Activated naive CD8-positive, alpha-beta T cell treated with anti-CD3 and anti-CD28 coated beads, Interleukin-2, amount 50 U/mL, for 16 hours (primary cell): ENCODE results near the gene TFEB.

Experiments used
- DNase-seq: peaks from one replicate; pipeline ENCODE4 v3.0.0-alpha.2; 2020; ENCODE audit warnings: low read depth, low spot score

The TFEB gene

DNA sequence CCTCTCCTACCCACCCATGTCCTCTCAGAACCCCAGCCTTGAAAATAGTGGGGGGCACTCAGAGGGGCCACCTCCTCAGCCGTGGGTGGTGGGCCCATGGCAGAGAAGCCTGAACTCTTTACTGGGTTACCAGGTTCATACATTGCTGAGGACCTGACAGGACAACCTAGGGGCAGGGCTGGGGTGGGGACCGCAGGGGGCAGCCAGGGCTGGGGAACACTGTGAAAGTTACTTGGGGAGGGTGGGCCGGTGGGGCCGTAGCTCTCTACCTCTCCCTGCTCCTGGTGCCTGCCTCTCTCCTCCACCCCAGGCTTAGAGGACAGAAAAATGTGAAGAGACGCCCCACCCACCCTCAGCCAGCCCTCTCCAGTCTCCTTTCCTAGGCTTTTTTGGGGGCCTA, 81.7 kb downstream of the TFEB start:
- no peak for DNase-seq

DNA sequence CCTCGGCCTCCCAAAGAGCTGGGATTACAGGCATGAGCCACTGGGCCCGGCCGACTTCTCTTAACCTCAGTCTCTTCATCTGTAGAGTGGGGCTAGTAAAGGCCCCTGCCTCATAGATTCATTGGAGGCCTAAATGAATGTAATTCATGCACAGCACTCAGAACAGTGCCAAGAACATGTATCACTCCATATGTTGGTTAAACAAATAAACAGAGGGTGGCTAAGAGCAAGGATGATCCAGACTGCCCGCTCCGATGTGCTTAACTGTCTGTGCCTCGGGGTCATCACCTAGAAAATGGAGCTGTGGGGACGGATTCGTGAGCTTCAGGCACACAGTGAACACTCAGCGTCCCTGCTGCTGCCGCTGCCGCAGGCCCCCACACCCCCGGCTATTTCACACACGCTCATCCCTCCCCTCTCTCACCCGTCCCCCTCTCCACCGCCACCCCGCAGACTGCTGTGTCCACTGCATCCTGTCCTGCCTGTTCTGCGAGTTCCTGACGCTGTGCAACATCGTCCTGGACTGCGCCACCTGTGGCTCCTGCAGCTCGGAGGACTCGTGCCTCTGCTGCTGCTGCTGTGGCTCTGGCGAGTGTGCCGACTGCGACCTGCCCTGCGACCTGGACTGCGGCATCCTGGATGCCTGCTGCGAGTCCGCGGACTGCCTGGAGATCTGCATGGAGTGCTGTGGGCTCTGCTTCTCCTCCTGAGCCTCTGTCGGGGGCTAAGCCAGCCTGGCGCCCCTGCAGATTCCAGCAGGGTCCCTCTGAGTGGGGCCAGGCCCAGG, 82.3 kb downstream of the TFEB start:
- DNase-seq = no peak

DNA sequence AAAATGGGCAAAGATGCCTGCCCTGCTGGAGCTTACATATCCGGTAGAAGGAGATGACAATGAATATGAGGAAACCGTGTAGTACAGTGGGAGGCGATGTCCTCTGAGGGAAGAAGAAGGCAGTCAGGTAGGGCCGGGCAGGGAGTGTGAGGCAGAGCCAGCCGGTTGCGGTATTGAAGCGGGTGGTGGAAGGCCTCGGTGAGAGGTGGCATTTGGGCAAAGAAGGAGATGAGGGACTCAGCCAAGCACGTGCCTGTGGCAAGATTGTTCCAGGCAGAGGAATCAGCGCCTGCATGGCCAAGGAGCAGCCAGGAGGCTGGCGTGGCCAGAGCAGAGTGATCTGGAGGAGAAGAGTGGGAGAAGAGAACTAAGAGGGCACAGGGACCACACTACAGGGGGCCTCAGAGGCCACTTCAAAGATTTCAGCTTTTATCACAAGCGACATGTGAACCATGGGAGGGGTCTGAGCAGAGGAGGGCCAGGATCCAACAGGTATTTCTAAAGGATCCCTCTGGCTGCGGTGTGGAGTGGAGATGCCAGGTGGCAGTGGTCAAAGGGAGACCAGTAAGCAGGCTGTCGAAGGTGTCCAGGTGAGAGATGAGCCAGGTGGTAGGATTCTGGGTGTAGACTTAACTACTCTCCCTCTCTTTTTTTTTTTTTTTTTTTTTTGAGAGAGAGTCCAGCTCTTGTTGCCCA, 83.3 kb downstream of the TFEB start:
- DNase-seq = no peak

DNA sequence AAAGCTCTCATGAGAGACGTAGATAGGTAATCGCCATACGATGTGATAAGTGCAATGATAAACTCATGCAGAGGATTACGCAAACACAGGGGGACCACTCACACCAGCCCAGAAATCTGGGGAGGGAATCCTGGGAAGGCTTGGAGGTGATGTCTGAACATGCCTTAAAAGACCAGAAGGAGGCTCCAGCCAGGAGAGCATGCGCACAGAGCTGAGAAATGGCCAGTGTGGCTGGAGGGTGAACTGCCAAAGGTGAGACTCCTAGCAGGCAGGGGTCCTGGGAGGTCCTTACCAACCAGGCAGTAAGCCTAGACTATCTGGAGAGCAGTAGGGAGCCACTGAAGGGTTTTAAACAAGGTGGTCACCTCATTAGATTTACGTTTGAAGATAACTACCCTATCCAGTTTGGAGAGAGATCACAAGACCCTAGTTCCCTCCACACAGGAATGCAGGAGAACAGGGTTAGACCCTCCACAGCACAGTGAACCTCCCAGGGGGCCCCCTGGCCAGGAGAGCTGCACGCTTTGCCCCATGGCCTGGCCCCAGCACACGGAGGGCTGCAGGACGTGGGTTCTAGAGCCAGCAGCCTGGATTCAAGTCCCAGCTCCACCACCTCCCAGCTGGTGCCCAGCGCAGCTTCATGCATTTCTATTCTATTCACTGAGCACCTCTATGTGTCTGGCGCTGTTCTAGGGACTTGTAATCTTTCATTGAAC, 84.0 kb downstream of the TFEB start:
- no peak for DNase-seq

DNA sequence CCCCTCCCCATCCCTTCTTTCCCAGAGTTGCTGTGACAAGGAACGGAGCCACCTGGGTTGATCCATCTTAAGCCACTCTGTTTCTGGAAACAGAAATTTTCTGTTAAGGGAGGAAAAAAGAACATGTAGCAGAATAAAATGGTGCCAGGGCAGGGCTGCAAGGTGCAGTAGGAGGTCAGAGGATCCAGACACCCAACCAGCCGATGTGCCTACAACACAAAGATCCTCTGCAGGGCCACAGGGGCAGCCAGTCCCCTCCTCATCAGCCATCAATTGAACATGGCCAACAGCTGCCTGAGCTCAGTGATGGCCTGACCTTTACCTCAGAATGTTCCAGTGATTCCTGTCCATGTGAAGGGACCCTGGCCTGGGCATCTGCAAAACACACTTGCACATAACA, 85.3 kb downstream of the TFEB start:
- DNase-seq = no peak

DNA sequence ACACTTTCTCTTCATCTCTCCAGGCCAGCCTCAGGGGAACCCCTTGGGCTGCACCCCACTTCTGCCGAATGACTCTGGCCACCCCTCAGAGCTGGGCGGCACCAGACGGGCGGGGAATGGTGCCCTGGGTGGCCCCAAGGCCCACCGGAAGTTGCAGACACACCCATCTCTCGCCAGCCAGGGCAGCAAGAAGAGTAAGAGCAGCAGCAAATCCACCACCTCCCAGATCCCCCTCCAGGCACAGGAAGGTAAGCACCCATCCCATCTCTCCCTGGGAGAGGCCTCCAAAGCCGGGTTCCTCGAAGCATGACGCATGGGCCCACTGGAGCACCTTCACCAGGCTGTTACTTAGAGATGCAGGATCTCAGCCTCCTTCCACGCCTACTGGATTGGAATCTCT, 85.8 kb downstream of the TFEB start:
- DNase-seq = no peak

DNA sequence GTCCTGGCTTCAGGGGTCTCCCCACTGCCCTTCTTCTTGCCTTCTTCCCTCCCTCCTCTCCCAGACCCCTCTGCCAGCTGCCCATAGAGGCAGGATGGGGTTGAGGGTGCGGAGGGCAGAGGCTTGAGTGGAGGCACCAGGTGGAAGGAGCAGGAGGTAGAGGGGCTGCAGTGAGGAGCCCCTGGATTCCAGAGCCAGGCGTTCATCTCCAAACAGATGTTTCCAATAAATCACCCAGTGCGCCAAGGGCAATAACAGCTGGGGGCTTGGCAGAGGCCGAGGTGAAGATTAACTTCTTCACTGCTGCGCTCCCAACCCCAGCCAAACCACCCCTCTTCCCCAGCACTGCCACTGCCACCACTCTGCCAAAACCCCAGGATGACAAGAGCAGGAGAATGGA, 86.5 kb downstream of the TFEB start:
- DNase-seq = no peak

DNA sequence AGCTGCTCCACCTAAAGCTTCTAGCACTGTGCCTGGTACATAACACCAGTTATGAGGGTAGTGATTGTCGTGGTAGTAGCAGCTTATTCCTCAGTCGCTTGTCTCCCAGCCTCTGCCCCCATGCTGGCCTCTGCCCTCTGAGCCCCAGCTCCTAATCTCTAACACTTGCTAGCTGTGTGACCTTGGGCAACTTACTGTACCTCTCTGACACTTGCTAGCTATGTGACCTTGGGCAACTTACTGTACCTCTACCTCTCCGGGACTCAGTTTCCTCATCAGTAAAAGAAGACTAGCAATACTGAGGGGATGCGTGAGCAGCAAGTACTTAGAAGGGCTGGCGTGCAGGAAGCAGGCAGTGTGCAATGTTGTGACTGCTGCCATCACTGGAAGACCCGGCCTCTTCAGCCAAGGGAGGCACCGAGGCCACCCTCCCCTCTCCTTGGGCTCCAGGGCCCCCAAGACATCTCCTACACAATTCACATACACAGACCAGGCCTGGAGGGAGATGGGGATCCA, 87.3 kb downstream of the TFEB start:
- DNase-seq = no peak

DNA sequence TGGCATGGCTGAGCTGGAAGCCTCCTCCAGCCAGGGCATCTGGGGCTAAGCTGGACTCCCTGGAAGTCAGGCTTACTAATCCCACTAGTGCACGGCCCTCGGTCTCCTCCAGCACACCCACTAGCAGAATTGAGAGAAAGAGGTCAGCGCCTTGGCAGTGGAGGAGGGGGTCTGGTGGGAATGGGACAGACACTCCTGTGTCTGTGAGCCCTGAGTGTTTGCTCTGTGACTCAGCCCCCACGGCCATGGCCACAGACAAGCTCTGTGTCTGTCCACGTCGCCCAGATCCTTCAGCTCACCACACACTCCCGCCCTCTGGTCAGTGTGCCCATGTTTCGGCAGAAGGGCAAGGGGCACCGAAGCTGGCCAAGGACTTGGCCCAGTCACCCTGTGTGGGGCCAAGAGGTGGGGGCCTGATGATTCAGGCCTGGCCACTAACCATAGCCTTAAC, 88.3 kb downstream of the TFEB start:
- DNase-seq = no peak

DNA sequence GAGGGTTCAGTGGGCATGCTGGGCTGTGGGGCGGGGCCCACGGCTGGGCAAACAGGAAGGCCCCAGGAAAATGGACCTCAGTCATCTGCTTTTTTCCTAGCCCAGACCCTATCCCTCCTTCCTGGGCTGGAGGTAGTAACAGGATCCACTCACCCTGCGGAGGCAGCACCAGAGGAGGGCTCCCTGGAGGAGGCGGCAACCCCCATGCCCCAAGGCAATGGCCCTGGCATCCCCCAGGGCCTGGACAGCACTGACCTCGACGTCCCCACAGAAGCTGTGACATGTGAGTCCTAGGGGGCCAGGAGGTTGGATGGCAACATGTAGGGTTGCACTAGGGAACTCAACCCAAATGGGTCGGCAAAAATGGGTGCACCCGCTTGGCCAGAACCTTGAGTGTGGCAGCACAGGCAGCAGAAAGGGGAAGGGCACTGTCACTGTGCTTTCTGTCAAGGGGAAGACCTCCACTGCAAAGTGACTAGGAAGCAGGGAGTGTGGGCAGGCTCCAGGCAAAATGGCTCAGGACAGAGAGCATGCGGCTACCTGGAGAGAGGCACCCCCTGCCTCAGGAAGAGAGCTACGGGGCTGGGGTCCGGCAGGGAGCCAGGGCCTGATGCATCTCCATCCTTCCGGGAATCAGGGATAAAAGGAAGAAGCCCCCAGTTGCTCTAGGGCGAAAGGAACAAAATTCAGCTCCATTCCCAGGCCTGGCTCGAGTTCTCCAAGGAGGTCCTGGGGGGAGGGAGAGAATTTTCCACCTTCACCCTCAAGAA, 89.2 kb downstream of the TFEB start:
- no peak for DNase-seq

DNA sequence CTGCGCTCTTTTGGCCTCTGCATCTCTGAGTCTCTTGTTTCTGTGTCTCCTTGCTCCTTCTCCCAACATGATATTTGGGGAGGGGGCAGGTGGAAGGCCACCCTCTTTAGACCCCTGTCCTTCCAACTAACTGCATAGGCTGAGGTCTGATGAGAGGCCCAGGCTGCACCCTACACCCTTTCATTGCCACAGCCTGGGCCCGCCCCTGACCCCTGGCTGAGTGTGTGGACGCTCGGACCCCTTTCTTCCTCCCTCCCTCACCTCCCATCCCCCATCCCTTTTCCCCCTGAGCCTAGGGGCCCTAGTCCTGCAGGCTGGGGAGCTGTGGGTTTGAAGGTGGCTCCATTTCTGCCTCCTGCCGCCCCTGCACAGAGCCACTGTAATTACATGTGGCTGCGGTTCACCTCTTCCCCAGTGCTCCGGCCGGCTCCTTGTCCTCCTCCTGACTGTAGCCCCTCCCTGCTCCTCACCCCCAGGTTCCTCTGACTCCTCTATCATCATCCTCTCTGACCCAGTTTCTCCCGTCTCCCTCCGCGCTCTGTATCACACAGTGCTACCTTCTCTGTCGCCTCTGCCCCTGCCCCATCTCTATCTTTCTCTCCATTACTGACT, 90.3 kb downstream of the TFEB start:
- no peak for DNase-seq

DNA sequence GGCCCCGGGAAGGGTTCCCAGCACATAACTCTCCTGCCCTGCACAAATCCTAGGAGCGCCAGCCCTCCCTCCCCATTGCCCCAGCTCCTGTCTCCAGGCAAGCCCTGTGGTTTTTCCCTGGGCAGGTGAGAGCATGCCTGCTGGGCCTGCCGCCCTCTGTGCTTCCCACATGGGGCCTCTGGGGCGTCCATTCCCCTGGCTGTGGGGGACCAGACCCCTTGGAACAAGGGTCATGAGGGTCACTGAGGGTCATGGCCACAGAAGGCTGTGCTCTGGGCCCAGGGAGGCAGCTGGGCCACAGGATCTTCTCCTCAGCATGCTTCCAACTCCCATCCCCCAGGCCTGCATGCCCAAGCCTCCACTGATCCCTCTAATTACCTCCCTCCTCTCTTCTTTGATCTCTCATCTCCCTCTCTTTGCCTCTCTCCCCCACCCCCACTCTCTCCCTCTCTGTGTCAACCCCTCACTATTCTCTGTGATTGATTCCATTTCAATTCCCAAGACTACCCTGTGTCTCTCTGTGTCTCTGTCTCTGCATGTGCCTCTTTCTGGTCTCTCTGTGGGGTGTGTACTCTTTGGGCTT, 91.0 kb downstream of the TFEB start:
- DNase-seq = no peak

DNA sequence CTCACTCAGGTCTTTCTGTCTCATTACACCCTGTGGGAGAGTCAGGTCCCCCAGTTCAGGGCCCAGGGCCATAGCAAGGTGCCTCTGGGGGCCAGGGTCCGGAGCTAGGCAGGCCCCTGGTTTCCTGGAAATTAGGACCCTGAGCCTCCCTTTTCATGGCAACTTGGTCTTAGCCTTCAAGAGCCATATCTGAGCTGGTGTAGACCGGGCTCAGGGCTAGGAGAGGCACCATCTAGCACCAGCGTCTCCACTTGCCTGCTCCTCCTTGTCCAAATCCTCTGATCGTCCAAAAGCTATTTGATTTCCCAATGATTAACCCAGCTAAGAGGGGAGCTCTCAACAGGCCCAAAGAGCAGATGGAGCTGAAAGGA, 91.5 kb downstream of the TFEB start:
- DNase-seq = no peak

DNA sequence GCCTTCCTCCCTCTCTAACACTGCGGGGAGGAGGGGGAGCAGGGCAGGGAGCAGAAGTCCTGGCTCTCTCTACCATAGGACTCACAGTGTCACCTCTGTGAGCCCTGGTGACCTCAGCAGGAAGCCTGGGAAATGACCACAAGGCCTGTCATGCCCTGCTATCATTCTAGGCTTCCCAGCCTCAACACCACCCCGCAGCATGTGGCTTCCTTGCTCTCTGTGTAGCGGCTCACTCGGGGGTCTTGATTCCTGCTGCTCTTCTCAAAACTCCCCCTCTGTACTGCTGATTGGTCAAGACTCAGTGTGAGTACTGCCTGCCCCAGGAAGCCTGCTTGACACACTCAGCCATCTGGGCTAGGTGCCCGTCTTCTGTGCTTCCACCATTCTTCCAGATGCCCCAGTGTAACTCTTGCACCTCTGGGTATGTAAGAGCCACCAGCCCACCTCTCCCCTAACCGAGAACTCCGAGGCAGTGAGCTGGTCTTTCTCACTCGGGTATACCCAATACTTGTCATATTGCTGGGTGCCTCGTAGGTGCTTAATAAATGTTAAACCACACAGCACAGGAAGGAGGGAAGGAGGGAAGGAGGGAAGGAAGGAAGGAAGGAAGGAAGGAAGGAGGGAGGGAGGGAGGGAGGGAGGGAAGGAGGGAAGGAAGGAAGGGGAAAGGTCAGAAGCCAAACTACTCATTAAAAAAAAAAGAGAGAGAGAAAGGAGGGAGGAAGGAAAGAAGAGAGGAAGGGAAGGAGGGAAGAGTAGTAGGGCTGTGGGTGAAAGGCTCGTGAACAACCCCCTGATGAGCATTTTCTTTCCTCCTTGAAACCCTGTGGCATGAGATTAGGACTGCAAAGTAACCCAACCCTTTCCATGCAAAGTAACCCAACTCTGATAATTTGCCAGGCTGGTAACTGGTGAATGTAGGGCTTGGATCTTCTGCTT, 92.2 kb downstream of the TFEB start:
- DNase-seq = no peak

DNA sequence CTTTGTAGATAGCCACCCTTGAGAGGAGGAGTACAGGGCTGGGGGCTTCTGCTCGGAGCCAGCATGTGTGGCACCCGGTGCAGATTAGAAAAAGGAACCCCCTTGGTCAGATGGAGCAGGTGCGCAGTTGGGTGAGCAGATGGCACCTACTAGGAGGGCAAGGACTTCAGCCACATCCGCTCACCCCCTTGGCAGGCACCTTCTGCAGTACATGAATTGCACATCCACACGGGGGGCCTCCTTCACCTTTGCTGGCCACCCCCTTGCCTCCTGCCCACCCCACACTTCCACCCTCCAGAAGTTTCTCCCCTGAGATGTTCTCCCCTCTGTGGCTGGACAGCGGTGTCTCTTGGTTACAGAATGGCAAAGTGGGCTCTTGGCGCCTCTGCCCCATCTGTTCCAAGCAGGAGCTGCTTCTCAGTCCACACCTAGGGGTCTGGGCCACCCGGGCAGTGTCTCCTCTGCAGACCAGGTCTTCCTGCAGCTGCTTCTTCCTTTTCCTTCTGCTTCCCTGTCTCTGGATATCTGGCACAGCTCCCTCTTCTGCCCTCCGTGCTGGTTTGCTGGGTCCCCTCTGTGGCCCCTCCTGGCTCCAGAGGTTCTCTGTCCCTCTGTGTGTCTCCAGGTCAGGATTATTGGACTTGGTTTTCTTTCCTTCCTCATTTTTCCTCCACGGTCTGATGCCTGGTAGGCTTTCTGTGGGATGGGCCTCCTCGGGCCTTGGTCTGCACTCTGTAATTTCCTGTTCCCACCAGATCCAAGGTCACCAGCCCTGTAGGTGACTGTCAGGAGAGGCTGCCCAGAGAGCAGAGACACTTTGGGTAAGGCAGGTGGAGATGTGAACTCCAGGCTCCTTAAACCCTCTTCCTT, 93.1 kb downstream of the TFEB start:
- DNase-seq = no peak

DNA sequence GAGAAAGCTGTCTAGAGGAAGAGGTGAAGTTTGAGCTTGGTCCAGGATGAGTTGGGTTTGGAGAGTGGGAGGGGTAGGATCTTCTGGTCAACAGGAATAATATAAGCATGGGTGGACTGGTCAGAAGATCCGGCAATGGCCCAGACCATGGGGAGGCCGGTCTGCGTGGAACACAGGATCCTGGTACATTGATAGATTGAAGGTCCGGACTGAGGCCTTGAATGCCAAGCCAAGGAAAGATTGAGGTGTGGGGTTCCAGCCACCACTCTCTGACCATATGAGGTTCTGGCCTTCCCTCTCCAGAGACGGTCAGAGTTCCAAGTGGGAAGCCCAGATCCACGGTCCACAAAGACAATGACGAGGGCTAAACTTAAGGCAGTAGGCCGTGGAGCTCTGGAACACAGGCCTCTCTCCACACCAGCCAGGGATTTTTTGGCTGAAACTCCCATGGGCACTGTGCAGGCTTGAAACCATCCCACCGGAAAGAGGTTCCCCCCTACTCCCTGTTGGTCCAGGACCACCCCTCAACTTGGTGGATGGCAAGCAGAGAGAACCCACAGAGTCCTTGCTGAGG, 94.0 kb downstream of the TFEB start:
- no peak for DNase-seq

DNA sequence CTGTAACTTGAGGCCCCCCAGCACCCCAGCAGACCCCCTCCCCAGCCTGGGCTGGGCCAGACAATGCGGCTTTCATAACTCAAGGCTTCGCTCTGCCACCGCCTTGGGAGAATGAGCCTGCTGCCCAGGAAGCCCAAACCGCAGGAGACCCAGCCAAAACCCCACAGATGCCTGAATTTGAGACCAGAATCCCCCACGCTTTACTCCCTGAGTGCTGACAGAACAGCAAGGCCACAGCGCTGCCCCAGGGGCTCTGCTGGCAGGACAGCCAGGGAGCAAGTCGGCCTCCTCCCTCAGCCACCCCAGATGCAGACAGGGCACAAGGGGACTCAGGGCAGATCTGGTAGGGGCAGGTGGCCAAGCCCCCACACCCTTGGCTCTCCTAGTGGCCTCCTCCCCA, 95.0 kb downstream of the TFEB start:
- DNase-seq = no peak

DNA sequence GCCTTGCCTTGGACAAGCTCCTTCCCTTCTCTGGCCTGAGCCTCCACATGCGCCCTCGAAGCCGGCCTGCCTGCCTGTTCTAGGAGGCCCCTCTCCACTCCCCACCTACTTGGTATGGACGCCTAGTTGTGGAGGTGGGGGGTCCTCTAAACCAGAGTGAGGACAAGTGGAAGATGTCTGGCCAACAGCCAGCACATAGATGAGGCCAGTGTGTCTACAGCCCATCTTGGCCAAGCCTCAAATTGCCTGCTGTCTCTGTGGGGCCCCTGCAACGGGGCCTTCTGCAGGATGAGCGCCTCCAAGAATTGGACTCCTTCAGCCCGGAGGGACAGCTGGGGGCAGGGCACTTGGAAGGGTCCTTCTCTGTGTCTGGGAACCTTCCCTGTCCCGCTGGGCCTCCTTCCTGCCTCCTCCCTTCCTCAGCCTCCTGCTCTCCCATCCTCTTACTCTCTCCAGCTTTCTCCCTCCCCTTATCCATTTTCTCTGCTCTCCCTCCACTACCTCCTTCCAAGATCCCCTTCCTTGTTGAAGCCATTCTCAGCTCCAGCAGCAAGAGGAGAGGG, 95.5 kb downstream of the TFEB start:
- no peak for DNase-seq
